Activated T-helper 2 cell treated with anti-CD3 and anti-CD28 coated beads, Interferon-gamma antibody, Interleukin-2, Interleukin-4, amounts not matched to agents 10 μg/mL and 5 μg/mL and 100 μg/mL, durations not matched to agents 14 hours and 24 hours and 36 hours (primary cell): ENCODE data around the gene RCBTB2. TPM values are rescaled to one million over a fixed set of nuclear protein-coding genes. Genes with fewer than 3 reads are reported as not detected.

Source experiments
- DNase-seq: peaks from one replicate; pipeline ENCODE4 v3.0.0; 2021; ENCODE audit warnings: low spot score
- H3K27ac Mint-ChIP-seq: one replicate; pipeline ENCODE4 v1.8.0; 2021; ENCODE audit warnings: mixed read lengths
- H3K27me3 Mint-ChIP-seq: one replicate; pipeline ENCODE4 v1.8.0; 2021; ENCODE audit warnings: low read depth, mixed read lengths
- H3K36me3 Mint-ChIP-seq: one replicate; pipeline ENCODE4 v1.8.0; 2021; ENCODE audit warnings: low read depth, mixed read lengths
- H3K4me1 Mint-ChIP-seq: one replicate; pipeline ENCODE4 v1.8.0; 2021; ENCODE audit warnings: low read depth, mixed read lengths
- H3K4me3 Mint-ChIP-seq: one replicate; pipeline ENCODE4 v1.8.0; 2021; ENCODE audit warnings: low read depth, mild to moderate bottlenecking, moderate library complexity, mixed read lengths
- H3K9me3 Mint-ChIP-seq: one replicate; pipeline ENCODE4 v1.8.0; 2021; ENCODE audit warnings: mixed read lengths
- intact Hi-C: fragments of 100-400 bp; cut with micrococcal nuclease; formaldehyde crosslinking; loops from one replicate; pipeline ENCODE4 v1.15.1; 2023
- total RNA-seq: library from RNA; stranded (reverse); gene quantifications from 2 replicates; pipeline ENCODE4 v1.2.3, GENCODE V29; 2022

RCBTB2 gene
- total RNA-seq, 1 donor from 2014 or later: 3.4 TPM

GRCh38 chr13:48507021-48507420 is 25.9 kb downstream of the RCBTB2 start:
- intact Hi-C loops: loop anchor here (10.0 kb wide), 1 partner anchor 468 kb away; the partner anchor contains the start of gene FNDC3A
- Mint-ChIP-seq H3K4me3 (no peak overlapping the region), H3K27me3 (peaks cover 4% of the 10 kb centered on the region), H3K9me3 (no peaks in the 10 kb centered on the region), H3K27ac (no peak overlapping the region), H3K4me1 (peaks cover 70% of the 10 kb centered on the region), H3K36me3 (peaks cover 62% of the 10 kb centered on the region)
- no peak for DNase-seq

DNA sequence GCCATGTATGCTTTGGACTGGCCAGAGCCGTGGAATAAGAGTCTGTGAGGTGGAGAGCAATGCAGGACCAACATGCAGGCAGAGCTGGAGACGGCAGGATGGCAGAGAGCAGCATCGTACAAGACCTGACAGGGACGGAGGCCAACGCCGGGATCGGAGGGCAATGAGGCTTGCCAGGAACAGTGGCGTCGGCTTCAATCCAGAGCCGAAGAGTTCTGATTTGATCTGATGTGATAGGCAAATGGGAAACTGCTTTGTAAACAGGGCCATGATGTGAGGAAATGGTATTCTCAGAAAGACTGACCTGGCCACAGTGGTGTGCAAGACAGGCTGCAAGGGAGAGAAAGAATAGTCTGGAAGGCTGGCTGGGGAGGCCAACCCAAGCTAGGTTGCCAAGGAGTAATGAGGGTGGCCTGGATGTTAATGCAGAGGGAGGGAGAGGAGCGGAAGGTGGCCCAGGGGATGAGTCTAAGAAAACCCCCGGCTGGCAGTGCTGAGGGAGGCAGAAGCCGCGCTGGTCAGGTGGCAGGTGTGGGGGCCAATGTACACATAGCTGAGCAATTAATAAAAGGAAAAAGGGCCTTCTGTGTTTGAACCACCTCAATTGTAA is 26.7 kb downstream of the RCBTB2 start:
- Mint-ChIP-seq H3K4me1 (peaks cover 71% of the 10 kb centered on the region), H3K4me3 (peak overlapping the region; percentile 30), H3K27me3 (peaks cover 4% of the 10 kb centered on the region), H3K36me3 (peaks cover 60% of the 10 kb centered on the region), H3K9me3 (no peaks in the 10 kb centered on the region), H3K27ac (peak overlapping the region; percentile 73)
- DNase-seq: no peak
- intact Hi-C loops: loop anchor here (10.0 kb wide), 1 partner anchor 469 kb away; the partner anchor contains the start of gene FNDC3A

GRCh38 chr13:48505597-48506091 is 27.2 kb downstream of the RCBTB2 start:
- Mint-ChIP-seq H3K4me1 (peaks cover 75% of the 10 kb centered on the region), H3K9me3 (no peaks in the 10 kb centered on the region), H3K27ac (peak overlapping the region; percentile 73), H3K27me3 (peaks cover 4% of the 10 kb centered on the region), H3K36me3 (peaks cover 65% of the 10 kb centered on the region), H3K4me3 (peak overlapping the region; percentile 30)
- intact Hi-C loops: loop anchor here (1.0 to 10.0 kb wide), 5 partner anchors 8 to 469 kb away; partner anchors contain the start of gene FNDC3A
- DNase-seq: peak; percentile 64

DNA sequence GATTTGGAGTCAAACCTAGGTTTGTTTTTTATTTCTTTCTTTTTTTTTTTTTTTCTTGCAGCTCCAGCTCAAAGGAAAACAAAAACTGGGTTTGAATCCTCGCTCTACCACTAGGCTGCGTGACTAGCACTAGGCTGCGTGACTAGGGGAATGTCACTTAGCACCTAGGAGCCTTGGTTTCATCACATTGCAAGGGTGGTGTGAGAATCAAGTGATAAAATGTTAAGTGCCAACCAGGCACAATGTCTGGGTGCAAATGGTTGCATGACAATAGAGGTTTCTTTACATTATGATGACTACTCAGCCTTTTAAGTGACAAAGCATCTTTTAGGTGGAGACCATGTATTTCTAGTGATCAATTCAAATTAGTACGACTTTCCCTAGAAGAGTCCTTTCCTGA is 27.9 kb downstream of the RCBTB2 start:
- Mint-ChIP-seq H3K27me3 (peaks cover 4% of the 10 kb centered on the region), H3K9me3 (no peaks in the 10 kb centered on the region), H3K36me3 (peaks cover 64% of the 10 kb centered on the region), H3K27ac (peak overlapping the region; percentile 73), H3K4me1 (peaks cover 74% of the 10 kb centered on the region), H3K4me3 (no peak overlapping the region)
- no peak for DNase-seq
- intact Hi-C loops: loop anchor here (1.0 to 10.0 kb wide), 5 partner anchors 8 to 470 kb away; partner anchors contain the start of gene FNDC3A

GRCh38 chr13:48504606-48505005 is 28.3 kb downstream of the RCBTB2 start:
- H3K36me3 Mint-ChIP-seq: peaks cover 62% of the 10 kb centered on the region
- H3K4me3 Mint-ChIP-seq: no peak overlapping the region
- H3K27me3 Mint-ChIP-seq: peaks cover 4% of the 10 kb centered on the region
- intact Hi-C loops: loop anchor here (1.0 to 10.0 kb wide), 5 partner anchors 7 to 470 kb away; partner anchors contain the start of gene FNDC3A
- H3K4me1 Mint-ChIP-seq: peaks cover 75% of the 10 kb centered on the region
- no peak overlapping the region for H3K27ac Mint-ChIP-seq
- no peak for DNase-seq
- H3K9me3 Mint-ChIP-seq: no peaks in the 10 kb centered on the region

- H3K4me3 Mint-ChIP-seq: no peak overlapping the region
- intact Hi-C loops: loop anchor here (10.0 kb wide), 1 partner anchor 472 kb away; the partner anchor contains the start of gene FNDC3A
- DNase-seq: no peak
- peaks cover 4% of the 10 kb centered on the region for H3K27me3 Mint-ChIP-seq
- H3K4me1 Mint-ChIP-seq: peaks cover 86% of the 10 kb centered on the region
- no peaks in the 10 kb centered on the region for H3K9me3 Mint-ChIP-seq
- H3K27ac Mint-ChIP-seq: no peak overlapping the region
- peaks cover 60% of the 10 kb centered on the region for H3K36me3 Mint-ChIP-seq
These were observed 30.1 kb downstream of the RCBTB2 start for GRCh38 chr13:48502601-48503319.

DNA sequence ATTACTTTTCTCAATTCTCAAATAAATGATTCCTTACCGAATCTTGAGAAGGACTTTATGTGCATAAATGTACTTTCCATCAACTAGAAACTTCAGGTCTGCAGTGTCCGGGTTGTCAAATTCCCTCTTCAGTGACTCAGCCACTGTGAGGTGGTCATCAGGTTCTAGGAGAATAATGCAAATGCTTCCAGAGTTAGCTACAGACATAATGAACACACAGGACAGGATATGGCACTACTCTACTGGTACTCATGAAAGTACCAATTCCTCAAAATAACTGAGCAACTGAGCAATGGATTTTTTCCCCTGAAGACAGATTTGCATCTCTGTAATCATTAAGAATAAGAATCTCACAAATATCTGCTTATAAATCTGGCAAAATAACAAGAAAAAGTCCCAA is 31.2 kb downstream of the RCBTB2 start:
- Mint-ChIP-seq H3K4me3 (no peak overlapping the region), H3K4me1 (peaks cover 89% of the 10 kb centered on the region), H3K9me3 (no peaks in the 10 kb centered on the region), H3K27me3 (no peaks in the 10 kb centered on the region), H3K27ac (no peak overlapping the region), H3K36me3 (peaks cover 50% of the 10 kb centered on the region)
- no peak for DNase-seq
- intact Hi-C loops: loop anchor here (10.0 kb wide), 1 partner anchor 473 kb away; the partner anchor contains the start of gene FNDC3A

GRCh38 chr13:48500652-48501197 is 32.2 kb downstream of the RCBTB2 start:
- intact Hi-C loops: loop anchor here (10.0 kb wide), 1 partner anchor 474 kb away; the partner anchor contains the start of gene FNDC3A
- no peak for DNase-seq
- no peak overlapping the region for H3K4me3 Mint-ChIP-seq
- no peaks in the 10 kb centered on the region for H3K27me3 Mint-ChIP-seq
- no peaks in the 10 kb centered on the region for H3K9me3 Mint-ChIP-seq
- peaks cover 41% of the 10 kb centered on the region for H3K36me3 Mint-ChIP-seq
- no peak overlapping the region for H3K27ac Mint-ChIP-seq
- H3K4me1 Mint-ChIP-seq: peaks cover 88% of the 10 kb centered on the region

DNA sequence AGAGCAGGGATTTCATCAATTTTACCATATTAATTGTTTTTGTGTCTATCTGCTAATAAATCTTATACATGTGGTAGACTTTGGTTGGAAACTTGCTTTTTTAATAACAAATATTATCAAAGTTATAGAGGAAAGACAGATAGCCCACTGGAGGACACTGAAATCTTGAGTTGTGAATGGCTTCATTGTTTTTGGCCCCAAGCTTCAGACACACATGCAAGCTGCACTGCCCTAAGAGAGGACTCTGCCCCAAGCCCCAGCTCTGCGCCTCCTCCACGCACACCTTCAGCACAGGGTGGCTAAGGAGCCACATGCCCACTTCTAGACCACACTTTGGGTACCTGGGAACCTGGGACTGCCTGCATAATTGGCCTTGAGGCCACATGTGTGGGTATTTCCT is 35.2 kb downstream of the RCBTB2 start:
- Mint-ChIP-seq H3K27me3 (no peaks in the 10 kb centered on the region), H3K4me3 (no peak overlapping the region), H3K36me3 (peaks cover 26% of the 10 kb centered on the region), H3K4me1 (peaks cover 66% of the 10 kb centered on the region), H3K9me3 (no peaks in the 10 kb centered on the region), H3K27ac (no peak overlapping the region)
- intact Hi-C loops: loop anchor here (1.0 to 5.0 kb wide), 2 partner anchors 8 to 50 kb away; no protein-coding TSS in a partner anchor
- no peak for DNase-seq

DNA sequence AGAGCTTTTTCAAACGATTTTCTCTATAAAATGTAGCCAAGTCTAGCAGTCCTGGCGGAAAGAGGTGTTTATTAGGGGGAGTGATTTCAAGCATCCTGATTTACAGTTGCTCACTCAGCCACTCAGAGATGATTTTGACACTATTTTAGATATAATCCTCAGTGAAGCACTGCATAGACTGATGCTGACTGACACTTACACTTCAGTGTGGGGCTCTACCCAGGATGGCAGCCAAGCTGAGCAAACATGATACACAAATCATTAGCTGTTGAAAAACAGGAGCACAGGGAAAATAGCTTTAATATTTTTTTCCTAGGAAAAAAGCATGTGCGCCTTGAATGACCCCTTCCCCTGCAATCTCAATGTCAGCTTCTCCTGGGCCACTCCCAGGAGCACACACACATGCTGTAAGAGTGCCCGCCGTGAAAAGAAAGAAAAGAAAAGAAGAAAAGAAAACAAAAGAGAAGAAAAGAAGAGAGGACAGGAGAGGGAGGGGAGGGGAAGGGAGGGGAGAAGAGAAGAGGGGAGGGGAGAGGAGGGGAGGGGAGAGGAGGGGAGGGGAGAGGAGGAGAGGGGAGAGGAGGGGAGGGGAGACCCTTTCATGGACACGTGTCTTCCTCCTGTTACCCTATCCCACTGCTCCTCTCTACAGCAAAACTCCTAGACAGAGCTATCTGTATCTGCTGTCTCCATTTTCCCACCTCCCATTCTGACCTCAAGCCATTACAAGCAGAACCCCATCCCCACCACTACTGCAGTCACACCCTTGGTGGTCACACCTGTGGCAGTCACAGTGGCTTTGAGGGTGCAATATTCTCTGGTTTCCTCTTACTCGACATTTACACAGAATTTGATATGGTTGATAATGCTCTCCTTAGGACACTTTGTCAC is 36.4 kb downstream of the RCBTB2 start:
- intact Hi-C loops: loop anchor here (1.0 to 5.0 kb wide), 2 partner anchors 9 to 49 kb away; no protein-coding TSS in a partner anchor
- H3K27me3 Mint-ChIP-seq: no peaks in the 10 kb centered on the region
- peaks cover 20% of the 10 kb centered on the region for H3K36me3 Mint-ChIP-seq
- H3K27ac Mint-ChIP-seq: peak overlapping the region; percentile 43
- H3K4me1 Mint-ChIP-seq: peaks cover 62% of the 10 kb centered on the region
- H3K4me3 Mint-ChIP-seq: peak overlapping the region; percentile 48
- H3K9me3 Mint-ChIP-seq: no peaks in the 10 kb centered on the region
- DNase-seq: peak; percentile 49

DNA sequence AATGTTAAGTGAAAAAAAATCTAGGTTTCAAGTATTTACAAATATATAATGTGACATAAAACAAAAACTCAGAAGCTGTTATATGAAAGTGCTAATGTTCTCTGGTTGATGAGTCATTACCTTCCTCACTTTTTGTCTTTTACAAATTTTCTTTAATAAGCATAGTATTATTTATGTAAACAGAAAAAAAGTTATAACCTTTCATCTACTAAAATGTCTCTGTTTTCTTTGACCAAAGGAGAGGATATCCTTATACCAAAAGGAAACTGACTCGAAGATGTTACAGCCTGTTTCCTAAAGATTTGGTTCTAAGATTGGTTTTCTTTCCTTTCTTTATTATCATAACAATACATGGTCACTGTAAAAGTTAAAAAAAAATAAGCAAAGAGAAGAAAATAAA is 38.0 kb downstream of the RCBTB2 start:
- peaks cover 62% of the 10 kb centered on the region for H3K4me1 Mint-ChIP-seq
- H3K36me3 Mint-ChIP-seq: peaks cover 13% of the 10 kb centered on the region
- H3K27ac Mint-ChIP-seq: no peak overlapping the region
- H3K9me3 Mint-ChIP-seq: no peaks in the 10 kb centered on the region
- no peaks in the 10 kb centered on the region for H3K27me3 Mint-ChIP-seq
- intact Hi-C loops: loop anchor here (5.0 kb wide), 6 partner anchors 48 to 263 kb away; partner anchors contain the start of genes CYSLTR2, ITM2B and RB1
- no peak for DNase-seq
- no peak overlapping the region for H3K4me3 Mint-ChIP-seq

DNA sequence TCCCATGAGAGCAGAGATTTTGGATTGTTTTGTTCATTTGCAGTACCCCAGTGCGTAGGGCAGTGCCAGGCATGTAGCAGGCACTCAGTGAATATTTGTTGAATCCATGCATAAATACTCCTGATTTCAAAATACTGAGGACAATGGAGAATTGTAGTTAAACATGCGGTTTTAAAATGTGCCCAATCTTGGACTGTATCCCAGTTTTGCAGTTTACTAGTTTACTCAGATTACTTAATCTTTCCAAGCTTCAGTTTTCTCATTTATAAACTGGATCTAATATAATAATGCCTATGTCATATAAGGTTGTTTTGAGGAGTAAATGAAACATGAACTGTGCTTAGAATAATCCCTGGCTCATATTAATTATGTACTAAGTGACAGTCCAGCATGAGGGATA is 39.0 kb downstream of the RCBTB2 start:
- Mint-ChIP-seq H3K27ac (no peak overlapping the region), H3K9me3 (no peaks in the 10 kb centered on the region), H3K36me3 (peaks cover 12% of the 10 kb centered on the region), H3K4me3 (no peak overlapping the region), H3K27me3 (no peaks in the 10 kb centered on the region), H3K4me1 (peaks cover 61% of the 10 kb centered on the region)
- intact Hi-C loops: loop anchor here (5.0 kb wide), 5 partner anchors 147 to 262 kb away; partner anchors contain the start of genes CYSLTR2, ITM2B and RB1
- DNase-seq: no peak
